ENCODE results near the gene CDKN1B.
A peak's percentile ranks its signal among the peaks of the same experiment; 100 is the strongest.
"Not testable (repeated sequence)": the region's sequence is repeated elsewhere in the genome, so short reads cannot be mapped to it uniquely, and the experiment has no call there.

The CDKN1B gene

GRCh38 chr12:12723681-12724420 is 6.7 kb downstream of the CDKN1B start:
- DNase-seq (ENCODE audit: low spot score) = peak; percentile 40

DNA sequence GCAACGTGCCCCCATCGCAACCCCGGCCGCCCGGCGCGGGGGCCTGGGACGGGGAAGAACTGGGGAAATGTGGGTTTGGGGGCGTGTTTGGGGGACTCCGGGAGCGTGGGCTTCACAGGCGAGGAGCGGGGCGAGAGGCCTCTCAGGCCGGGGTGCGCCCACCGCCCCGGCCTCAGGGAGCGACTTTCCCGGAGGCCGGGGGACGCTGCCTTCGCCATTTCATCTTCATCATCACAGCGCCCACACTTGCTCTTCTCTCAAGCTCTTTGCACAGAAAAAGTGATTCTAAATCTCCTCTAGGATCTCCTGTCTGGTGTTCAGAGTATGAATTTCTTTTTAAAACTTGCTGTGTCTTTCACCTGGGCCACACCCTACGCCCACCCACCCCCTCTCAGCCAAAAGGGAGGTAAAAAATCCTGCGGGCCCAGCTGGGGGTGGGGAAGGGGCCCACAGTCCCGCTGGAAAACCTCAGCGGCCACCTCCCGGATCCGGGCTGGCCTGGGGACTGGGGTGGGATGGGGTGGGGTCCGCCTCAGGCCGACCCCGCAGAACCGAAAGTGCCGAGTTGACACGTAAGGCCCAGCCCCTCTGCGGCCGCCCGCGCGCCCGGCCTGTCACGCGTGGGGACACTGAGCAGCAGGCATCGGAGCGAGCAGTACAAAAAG is 7.4 kb downstream of the CDKN1B start:
- DNase-seq (ENCODE audit: low spot score) (peak; percentile 21), FAIRE-seq (peak; percentile 70)

More at GRCh38 chr12:12723681-12724420, 6.7 kb downstream of the CDKN1B start:
- peak; percentile 73 for FAIRE-seq

- peak; percentile 98 for DNase-seq (ENCODE audit: low spot score)
- FAIRE-seq = peak; percentile 95
These were observed 8.2 kb downstream of the CDKN1B start for GRCh38 chr12:12725086-12725955.

GRCh38 chr12:12725956-12726554 is 8.9 kb downstream of the CDKN1B start:
- DNase-seq (ENCODE audit: low spot score) (no peak), FAIRE-seq (no peak)

DNA sequence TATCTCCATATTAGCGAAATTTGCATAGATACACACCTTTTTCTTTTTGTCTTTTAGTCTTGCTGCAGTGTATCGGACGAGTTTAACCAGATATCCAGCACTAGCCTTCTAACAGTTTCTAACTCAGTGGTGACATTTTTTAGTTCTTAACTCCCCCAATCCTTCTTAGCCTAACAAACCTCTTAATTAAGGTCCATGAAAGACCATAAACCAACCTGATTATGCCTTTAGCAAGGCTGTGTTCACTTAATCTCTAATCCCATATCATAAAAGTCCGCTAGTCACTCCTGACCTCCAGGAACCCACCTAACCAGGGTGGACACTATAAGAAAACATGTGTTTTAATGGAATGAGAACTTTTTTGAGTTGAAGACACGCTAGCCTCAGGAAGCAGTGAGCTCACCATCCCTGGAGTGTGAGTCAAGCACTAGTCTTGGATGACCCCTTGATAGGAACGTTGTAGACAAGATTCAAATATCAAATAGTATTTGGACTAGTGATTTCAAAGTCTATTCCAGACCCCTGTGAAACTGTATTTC is 9.5 kb downstream of the CDKN1B start:
- FAIRE-seq (peak; percentile 84), DNase-seq (ENCODE audit: low spot score) (peak; percentile 55)

GRCh38 chr12:12731178-12731577 is 14.0 kb downstream of the CDKN1B start:
- FAIRE-seq (no peak), DNase-seq (ENCODE audit: low spot score) (no peak)

DNA sequence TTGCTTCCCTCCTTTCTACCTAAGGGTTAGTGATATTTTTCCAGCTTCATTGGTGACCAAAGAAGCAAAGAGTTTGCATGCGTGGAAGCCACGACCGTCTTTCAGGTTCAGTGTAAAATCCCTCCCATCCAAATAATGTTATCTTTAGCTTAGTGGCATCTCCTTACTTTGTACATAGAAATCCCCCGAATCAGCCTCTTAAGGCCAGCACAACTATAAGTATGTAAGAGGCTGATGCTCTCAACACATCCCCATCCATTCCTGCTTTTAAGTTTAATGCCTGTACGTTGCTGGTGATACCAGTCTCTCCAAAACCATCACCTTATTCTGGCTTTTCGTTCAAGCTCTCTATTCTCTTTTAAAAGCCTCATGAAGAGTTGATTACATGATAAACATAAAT is 14.6 kb downstream of the CDKN1B start:
- DNase-seq (ENCODE audit: low spot score) (no peak), FAIRE-seq (no peak)

DNA sequence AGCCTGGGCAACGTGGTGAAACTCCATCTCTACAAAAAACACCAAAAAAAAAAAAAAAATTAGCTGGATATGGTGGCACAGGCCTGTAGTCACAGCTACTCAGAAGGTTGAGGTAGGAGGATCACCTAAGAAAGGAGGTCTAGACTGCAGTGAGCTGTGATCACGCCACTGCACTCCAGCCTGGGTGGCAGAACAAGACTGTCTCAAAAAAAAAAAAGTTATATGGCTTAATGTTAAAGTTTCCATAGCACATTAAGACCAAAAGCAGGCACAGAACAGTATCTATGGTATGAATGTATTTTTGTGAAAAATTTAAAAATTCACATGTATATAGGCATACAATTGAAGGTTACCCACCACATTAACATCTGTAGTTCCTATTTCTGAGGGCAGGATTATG is 15.9 kb downstream of the CDKN1B start:
- FAIRE-seq (no peak), DNase-seq (ENCODE audit: low spot score) (no peak)

DNA sequence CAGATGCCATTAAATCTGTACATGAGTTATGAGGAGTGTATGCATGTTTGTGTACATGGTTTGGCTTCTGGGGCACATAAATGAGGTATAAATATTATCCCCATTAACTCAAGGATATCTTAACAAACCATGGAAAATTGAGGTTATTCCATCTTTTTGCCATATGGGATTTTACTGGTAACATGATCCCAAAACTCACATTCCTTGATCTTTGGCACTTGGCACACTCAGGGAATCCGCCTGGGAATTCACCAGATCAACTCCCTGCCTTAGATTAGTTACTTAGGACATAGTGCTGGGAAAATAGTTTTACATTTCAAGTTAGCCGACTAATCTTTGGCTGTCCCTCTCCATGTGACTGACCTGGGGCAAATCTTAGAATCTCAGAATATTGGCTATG is 16.9 kb downstream of the CDKN1B start:
- FAIRE-seq (no peak), DNase-seq (ENCODE audit: low spot score) (no peak)

GRCh38 chr12:12734561-12735071 is 17.4 kb downstream of the CDKN1B start:
- FAIRE-seq (no peak), DNase-seq (ENCODE audit: low spot score) (no peak)

GRCh38 chr12:12735301-12735700 is 18.1 kb downstream of the CDKN1B start:
- FAIRE-seq = no peak
- DNase-seq (ENCODE audit: low spot score) = no peak

GRCh38 chr12:12736759-12737676 is 19.9 kb downstream of the CDKN1B start:
- DNase-seq (ENCODE audit: low spot score) (peak; percentile 65), FAIRE-seq (peak; percentile 65)

DNA sequence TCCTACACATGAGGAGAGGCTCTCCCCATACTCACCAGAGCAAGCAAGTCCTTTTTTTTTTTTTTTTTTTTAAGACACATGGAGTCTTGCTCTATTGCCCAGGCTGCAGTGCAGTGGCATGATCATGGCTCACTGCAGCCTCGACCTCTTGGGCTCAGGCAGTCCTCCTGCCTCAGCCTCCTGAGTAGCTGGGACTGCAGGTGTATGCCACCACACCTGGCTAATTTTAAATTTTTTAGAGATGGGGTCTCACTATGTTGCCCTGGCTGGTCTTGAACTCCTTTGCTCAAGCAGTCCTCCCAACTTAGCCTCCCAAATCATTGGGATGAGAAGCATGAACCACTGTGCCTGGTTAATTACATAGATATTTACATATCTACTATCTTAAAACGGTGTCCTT is 21.0 kb downstream of the CDKN1B start:
- not testable (repeated sequence) for FAIRE-seq; DNase-seq (ENCODE audit: low spot score)

- FAIRE-seq (no peak), DNase-seq (ENCODE audit: low spot score) (no peak)
These were observed 24.5 kb downstream of the CDKN1B start for GRCh38 chr12:12741660-12742059.

GRCh38 chr12:12744546-12745305 is 27.6 kb downstream of the CDKN1B start:
- FAIRE-seq (peak; percentile 13), DNase-seq (ENCODE audit: low spot score) (no peak)

DNA sequence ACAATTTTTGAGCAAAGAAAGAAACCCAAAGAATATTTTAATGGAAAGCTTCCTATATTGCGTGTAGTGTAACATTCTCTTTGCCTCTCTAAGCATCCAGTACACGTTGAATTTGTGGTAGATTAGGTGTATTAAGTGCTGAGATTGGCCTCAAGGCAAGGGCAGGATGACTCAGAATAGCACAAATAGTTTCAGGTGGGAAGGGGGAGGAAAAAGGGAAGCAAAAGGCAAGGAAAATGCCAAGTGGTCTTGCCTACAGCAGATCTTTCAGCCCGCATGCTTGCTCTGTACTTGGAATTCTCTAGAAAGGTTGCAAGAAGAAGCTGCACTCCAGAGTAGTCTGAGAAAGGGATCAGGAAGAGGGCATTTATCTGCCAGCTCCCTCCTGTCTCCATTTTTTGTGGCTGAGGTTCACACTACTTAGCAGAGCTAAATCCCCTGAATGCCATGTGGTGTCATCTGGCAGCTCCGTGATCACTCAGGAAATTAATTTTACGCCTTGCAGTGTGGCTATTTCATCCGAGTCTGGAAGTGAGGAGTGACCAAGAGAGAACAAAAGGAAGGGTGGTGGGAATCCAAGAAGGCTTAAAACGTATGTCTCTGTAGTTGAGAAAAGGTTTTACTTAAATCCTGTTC is 28.5 kb downstream of the CDKN1B start:
- peak; percentile 68 for FAIRE-seq
- peak; percentile 35 for DNase-seq (ENCODE audit: low spot score)

DNA sequence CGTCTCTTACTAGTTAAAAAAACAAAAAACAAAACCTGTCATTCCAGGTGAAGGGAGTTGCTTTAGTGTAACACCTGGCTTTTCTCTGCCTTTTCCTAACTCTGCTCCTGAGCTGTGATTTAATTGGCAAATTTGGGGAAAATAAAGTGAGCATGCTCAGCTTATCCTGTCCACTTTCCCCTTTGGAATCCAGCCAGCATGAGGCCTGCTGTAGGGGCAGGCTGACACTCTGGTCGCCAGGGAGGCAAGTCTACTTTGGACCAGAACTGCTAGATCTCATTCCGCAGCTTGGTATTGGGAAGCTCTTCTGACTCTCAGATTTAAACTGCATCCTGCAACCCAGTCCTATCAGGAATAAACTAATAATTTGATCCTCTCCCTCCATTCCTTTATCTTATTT is 30.1 kb downstream of the CDKN1B start:
- peak; percentile 77 for FAIRE-seq
- DNase-seq (ENCODE audit: low spot score) = no peak

GRCh38 chr12:12748044-12748443 is 30.9 kb downstream of the CDKN1B start:
- no peak for DNase-seq (ENCODE audit: low spot score)

DNA sequence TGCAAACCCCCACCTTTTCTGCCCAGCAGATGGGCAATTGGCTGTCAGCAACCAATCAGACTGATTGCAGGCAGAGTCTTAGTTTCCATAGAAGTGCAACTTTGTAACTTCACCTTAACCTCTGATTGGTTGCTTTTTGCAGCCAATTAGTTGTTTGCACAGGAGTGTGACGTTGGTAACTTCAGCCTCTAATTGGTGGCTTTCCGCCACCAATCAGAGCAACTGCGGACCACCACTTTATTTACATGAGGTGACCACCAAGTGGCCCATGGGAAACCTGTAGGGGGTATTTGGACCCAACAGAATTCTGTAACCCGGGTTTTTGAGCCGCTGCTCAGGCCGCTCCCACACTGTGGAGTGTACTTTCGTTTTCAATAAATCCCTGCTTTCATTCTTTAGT is 32.3 kb downstream of the CDKN1B start:
- DNase-seq (ENCODE audit: low spot score) = no peak
- FAIRE-seq = no peak

More at GRCh38 chr12:12748044-12748443, 30.9 kb downstream of the CDKN1B start:
- FAIRE-seq = no peak

All from urothelium cell line (cell line).